Cardiac muscle cell (in vitro differentiated cells and primary cell): ENCODE measurements around the gene BOD1. TPM values are rescaled to one million over a fixed set of nuclear protein-coding genes. Genes with fewer than 3 reads are reported as not detected.
"Not testable (repeated sequence)": the region's sequence is repeated elsewhere in the genome, so short reads cannot be mapped to it uniquely, and the experiment has no call there.

Source experiments
- DNase-seq, 2 donors: peaks; one replicate each; pipeline versions ENCODE4 v3.0.0 to v3.0.0-alpha.2; 2010 to 2017; ENCODE audit warnings: low read depth in 1 of 2, low spot score in 1 of 2
- H3K27ac ChIP-seq: fragments of 200-600 bp; sonication (generic); 2 replicates; pipeline ENCODE4 v1.5.1; 2016
- H3K27me3 ChIP-seq: fragments of 200-600 bp; sonication (generic); 2 replicates; pipeline ENCODE4 v1.6.0; 2016; ENCODE audit warnings: control low read depth
- H3K36me3 ChIP-seq: fragments of 200-600 bp; sonication (generic); 2 replicates; pipeline ENCODE4 v1.5.1; 2016; ENCODE audit warnings: control low read depth
- H3K4me1 ChIP-seq: fragments of 200-600 bp; sonication (generic); 2 replicates; pipeline ENCODE4 v1.8.1; 2017; ENCODE audit warnings: low read depth, mild to moderate bottlenecking, mixed run types
- H3K4me3 ChIP-seq: fragments of 200-600 bp; sonication (generic); 2 replicates; pipeline ENCODE4 v1.5.1; 2016; ENCODE audit warnings: mild to moderate bottlenecking
- H3K9me3 ChIP-seq: fragments of 200-600 bp; sonication (generic); 2 replicates; pipeline ENCODE4 v1.5.1; 2017; ENCODE audit warnings: low read depth, mild to moderate bottlenecking, control low read depth
- CTCF ChIP-seq: IDR thresholded peaks from 2 replicates; pipeline ENCODE4 v1.5.1; 2012; ENCODE audit warnings: low read depth, mild to moderate bottlenecking, low read length
- polyA plus RNA-seq: library from polyadenylated mRNA; unstranded; fragments of >200 nt; fragmentation: Nextera tagmentation; extraction: Ambion mirVana; gene quantifications from 2 replicates; pipeline ENCODE4 v1.2.1, GENCODE V29; 2016
- total RNA-seq: library from RNA; depleted of rRNA; stranded (reverse); fragments of >200 nt; gene quantifications from 2 replicates; pipeline ENCODE4 v1.2.3, GENCODE V29; 2016

Gene BOD1
- total and polyA plus RNA-seq, 2 experiments from 2014 or later, result 80.5 to 94.9 TPM

- Histone ChIP-seq H3K36me3 (no peaks in the 10 kb centered on the region), H3K9me3 (no peaks in the 10 kb centered on the region), H3K4me3 (no peak overlapping the region), H3K4me1 (no peaks in the 10 kb centered on the region), H3K27ac (no peak overlapping the region), H3K27me3 (no peaks in the 10 kb centered on the region)
- TF ChIP-seq CTCF, result no peak
- DNase-seq, result no peak
These were observed 25.4 kb downstream of the BOD1 start for GRCh38 chr5:173591056-173591514.

GRCh38 chr5:173590436-173591055 is 25.9 kb downstream of the BOD1 start:
- Histone ChIP-seq H3K9me3 (no peaks in the 10 kb centered on the region), H3K4me3 (no peak overlapping the region), H3K4me1 (no peaks in the 10 kb centered on the region), H3K36me3 (no peaks in the 10 kb centered on the region), H3K27ac (no peak overlapping the region), H3K27me3 (no peaks in the 10 kb centered on the region)
- no peak for TF ChIP-seq CTCF
- no peak for DNase-seq

- DNase-seq, H3K9me3 ChIP-seq, H3K27me3 ChIP-seq, H3K4me1 ChIP-seq, H3K27ac ChIP-seq, H3K36me3 ChIP-seq, H3K4me3 ChIP-seq: not testable (repeated sequence)
These were observed 30.3 kb downstream of the BOD1 start for GRCh38 chr5:173586133-173586532.

- Histone ChIP-seq H3K4me3 (no peak overlapping the region), H3K27ac (no peak overlapping the region), H3K36me3 (no peaks in the 10 kb centered on the region), H3K27me3 (no peaks in the 10 kb centered on the region), H3K9me3 (no peaks in the 10 kb centered on the region), H3K4me1 (no peaks in the 10 kb centered on the region)
- no peak for TF ChIP-seq CTCF
- DNase-seq, result no peak
These were observed 33.1 kb downstream of the BOD1 start for GRCh38 chr5:173583346-173583745.

- TF ChIP-seq CTCF, result no peak
- H3K27ac ChIP-seq, result no peak overlapping the region
These were observed 34.0 kb downstream of the BOD1 start for GRCh38 chr5:173582216-173583111.

More at GRCh38 chr5:173582216-173583111, 34.0 kb downstream of the BOD1 start:
- no peaks in the 10 kb centered on the region for H3K36me3 ChIP-seq
- DNase-seq, result peak in 1 of 2 donors; percentile 56
- H3K4me1 ChIP-seq, result no peaks in the 10 kb centered on the region
- H3K27me3 ChIP-seq, result no peaks in the 10 kb centered on the region
- H3K4me3 ChIP-seq, result no peak overlapping the region
- no peaks in the 10 kb centered on the region for H3K9me3 ChIP-seq
